ENCODE data around the gene BCORL1. TPM values are rescaled to one million over a fixed set of nuclear protein-coding genes. Genes with fewer than 3 reads are reported as not detected.

Gene BCORL1
- polyA plus RNA-seq, 1 of the 3 experiments (the other 2 are of a cell fraction), result 4.2 TPM

DNA sequence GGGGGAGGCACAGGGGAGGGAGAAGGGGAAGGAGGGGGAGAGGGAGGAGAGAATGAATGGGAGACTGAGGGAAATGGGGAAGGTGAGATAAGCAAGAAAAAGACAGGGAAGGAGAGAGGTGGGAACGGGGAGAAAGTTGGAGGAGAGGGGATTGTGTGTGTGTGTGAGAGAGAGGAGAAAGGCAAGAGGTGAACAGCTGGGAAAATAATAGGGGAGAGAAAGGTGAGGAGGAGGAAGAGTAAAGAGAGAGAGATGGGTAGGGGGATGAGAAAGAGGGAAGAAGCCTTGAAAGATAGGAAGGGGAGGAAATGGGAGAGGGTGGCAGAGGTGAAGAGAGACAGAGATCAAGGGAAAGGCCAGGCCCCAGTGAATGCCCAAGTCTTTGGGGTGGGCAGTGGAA is 20.1 kb downstream of the BCORL1 start (continued):
- no peak for TF ChIP-seq ZBTB33 (IDR thresholded peaks at IDR 0.05; ENCODE audit: borderline replicate concordance, low read depth)

DNA sequence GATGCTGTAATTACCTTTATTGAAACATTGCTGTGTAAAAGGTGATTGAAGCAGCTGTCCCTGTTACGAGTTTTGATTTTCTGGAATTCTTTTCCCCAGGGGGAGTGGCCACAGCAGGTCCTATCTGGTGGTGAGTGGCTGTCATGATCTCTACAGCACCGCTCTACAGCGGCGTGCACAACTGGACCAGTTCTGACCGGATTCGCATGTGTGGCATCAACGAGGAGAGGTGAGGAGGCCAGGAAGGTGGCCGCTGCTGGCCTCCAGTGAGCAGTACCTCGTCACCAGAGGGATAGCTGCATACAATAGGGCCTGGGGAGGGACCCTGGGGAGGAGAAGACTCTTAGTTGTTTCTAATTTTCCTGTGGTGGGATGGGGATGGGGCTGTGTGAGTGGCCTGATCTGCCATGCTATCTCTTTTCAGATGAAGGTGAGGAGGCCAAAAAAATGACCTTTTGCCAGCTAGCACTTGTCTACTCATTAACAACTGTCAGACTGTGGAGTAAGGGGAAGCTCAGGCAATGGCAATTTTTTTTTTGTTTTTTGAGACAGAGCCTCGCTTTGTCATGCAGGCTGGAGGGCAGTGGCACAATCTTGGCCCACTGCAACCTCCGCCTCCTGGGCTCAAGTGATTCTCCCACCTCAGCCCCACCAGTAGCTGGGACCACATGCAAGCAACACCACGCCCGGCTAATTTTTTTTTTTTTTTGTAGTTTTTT is 22.8 kb downstream of the BCORL1 start:
- H3F3A ChIP-seq (replicated peaks; ENCODE audit: insufficient read depth), result no peaks in the 10 kb centered on the region
- no peak overlapping the region for H3K4me3 ChIP-seq (ENCODE audit: low read depth in 2 of 2, low read length in 1 of 2)
- no peak for TF ChIP-seq PBX3 (IDR thresholded peaks at IDR 0.05)
- TF ChIP-seq GATA2 (CRISPR knock-in tag; IDR thresholded peaks at IDR 0.05), result no peak
- no peak for TF ChIP-seq NFIC (IDR thresholded peaks at IDR 0.05; ENCODE audit: borderline replicate concordance)
- TF ChIP-seq ZBTB33 (IDR thresholded peaks at IDR 0.05; ENCODE audit: borderline replicate concordance, low read depth), result no peak
- no peak for TF ChIP-seq MEF2A (IDR thresholded peaks at IDR 0.05; ENCODE audit: borderline replicate concordance, low read depth)
- no peak for TF ChIP-seq CHD2 (IDR thresholded peaks at IDR 0.05; ENCODE audit: low read length, partially characterized antibody)
- TF ChIP-seq YY1 (IDR thresholded peaks at IDR 0.05; ENCODE audit: low read depth), result no peak
- TF ChIP-seq RCOR1 (IDR thresholded peaks at IDR 0.05; ENCODE audit: low read length), result no peak
- no peak for TF ChIP-seq GABPA (IDR thresholded peaks at IDR 0.05; ENCODE audit: low read depth)
- TF ChIP-seq EP300 (IDR thresholded peaks at IDR 0.05; ENCODE audit: borderline replicate concordance in 1 of 2, low read depth in 1 of 2, low read length in 1 of 2), result no peak
- no peak for TF ChIP-seq CTCF (IDR thresholded peaks at IDR 0.05)
- no peak for TF ChIP-seq SMC3 (IDR thresholded peaks at IDR 0.05; ENCODE audit: low read depth, low read length)
- no peak for TF ChIP-seq TAF1 (IDR thresholded peaks at IDR 0.05; ENCODE audit: borderline replicate concordance, low read depth, low read length)
- TF ChIP-seq SIN3A (IDR thresholded peaks at IDR 0.05; ENCODE audit: borderline replicate concordance, low read depth, low read length), result no peak
- TF ChIP-seq JUND (IDR thresholded peaks at IDR 0.05), result no peak
- no peaks in the 10 kb centered on the region; the same call in 1 of the 2 replicates for H4K20me1 ChIP-seq (ENCODE audit: insufficient read depth)
- no peak overlapping the region for H2AFZ ChIP-seq (ENCODE audit: low read depth)
- no peak overlapping the region for H3K9ac ChIP-seq
- CTCF ChIA-PET, result interaction anchor here (0.9 to 1.1 kb wide), 2 partner anchors 11 to 23 kb away, joined by 3 read pairs; no protein-coding TSS in a partner anchor
- no peaks in the 10 kb centered on the region for H3K9me2 ChIP-seq
- H3K36me3 ChIP-seq (replicated peaks in 1 of 2; ENCODE audit: control insufficient read depth in 1 of 2, insufficient read depth in 2 of 2, low read length in 1 of 2), result peaks cover 0 to 5% of the 10 kb centered on the region in 2 experiments
- H3K79me2 ChIP-seq (ENCODE audit: insufficient read depth), result 0 out of 2 replicates have a peak, but pooled peaks cover 6% of the 10 kb centered on the region
- no peak overlapping the region for H3K27ac ChIP-seq (ENCODE audit: low read depth in 2 of 2, low read length in 1 of 2)
- H3K9me3 ChIP-seq, result no peaks in the 10 kb centered on the region
- H3K4me1 ChIP-seq (ENCODE audit: control insufficient read depth in 1 of 2, insufficient read depth in 2 of 2, low read depth in 1 of 2, low read length in 1 of 2), result no peaks in the 10 kb centered on the region
- no peak overlapping the region for H3K4me2 ChIP-seq
- DNase-seq, result no peak
- 79% methylated on average over 13 of the region's 13 CpGs for WGBS (ENCODE audit: low lambda C conversion rate)
- H3K27me3 ChIP-seq (ENCODE audit: insufficient read depth), result peaks cover 7% of the 10 kb centered on the region; the same call in 1 of the 2 replicates
- POLR2A ChIA-PET, result no interaction called here

Data from SK-N-SH (cell line).